Femur (tissue), 1 donor: ENCODE measurements around the gene SEMA3G.

Source experiments
- DNase-seq: peaks from one replicate; pipeline ENCODE4 v3.0.0-alpha.2; 2017

SEMA3G gene

GRCh38 chr3:52394751-52395502, 50.0 kb downstream of the SEMA3G start:
- DNase-seq, result no peak

- no peak for DNase-seq
Measured at GRCh38 chr3:52393959-52394670, 50.8 kb downstream of the SEMA3G start.

- no peak for DNase-seq
Measured at GRCh38 chr3:52393131-52393807, 51.6 kb downstream of the SEMA3G start.

- DNase-seq, result no peak
Measured at GRCh38 chr3:52392216-52392930, 52.5 kb downstream of the SEMA3G start.

- no peak for DNase-seq
Measured at GRCh38 chr3:52391096-52391495, 53.8 kb downstream of the SEMA3G start.

- DNase-seq, result no peak
Measured at GRCh38 chr3:52388933-52389332, 56.0 kb downstream of the SEMA3G start.

- DNase-seq, result no peak
Measured at GRCh38 chr3:52388348-52388821, 56.5 kb downstream of the SEMA3G start.

- no peak for DNase-seq
Measured at GRCh38 chr3:52387481-52387880, 57.4 kb downstream of the SEMA3G start.

GRCh38 chr3:52385157-52385556, 59.7 kb downstream of the SEMA3G start:
- DNase-seq, result no peak

- DNase-seq, result no peak
Measured at GRCh38 chr3:52384019-52384761, 60.7 kb downstream of the SEMA3G start.

- no peak for DNase-seq
Measured at GRCh38 chr3:52383446-52383845, 61.5 kb downstream of the SEMA3G start.
